DMS53 treated with DMSO at 0.1 percent for 48 hours (cell line): Measurements from ENCODE around the gene PCDH1.
"Not testable (repeated sequence)": the region's sequence is repeated elsewhere in the genome, so short reads cannot be mapped to it uniquely, and the experiment has no call there.

Source experiments
- DNase-seq: peaks from one replicate; lab custom pipeline; 2025; ENCODE audit not compliant: unreplicated experiment; lab: John Stamatoyannopoulos, UW

Gene PCDH1

DNA sequence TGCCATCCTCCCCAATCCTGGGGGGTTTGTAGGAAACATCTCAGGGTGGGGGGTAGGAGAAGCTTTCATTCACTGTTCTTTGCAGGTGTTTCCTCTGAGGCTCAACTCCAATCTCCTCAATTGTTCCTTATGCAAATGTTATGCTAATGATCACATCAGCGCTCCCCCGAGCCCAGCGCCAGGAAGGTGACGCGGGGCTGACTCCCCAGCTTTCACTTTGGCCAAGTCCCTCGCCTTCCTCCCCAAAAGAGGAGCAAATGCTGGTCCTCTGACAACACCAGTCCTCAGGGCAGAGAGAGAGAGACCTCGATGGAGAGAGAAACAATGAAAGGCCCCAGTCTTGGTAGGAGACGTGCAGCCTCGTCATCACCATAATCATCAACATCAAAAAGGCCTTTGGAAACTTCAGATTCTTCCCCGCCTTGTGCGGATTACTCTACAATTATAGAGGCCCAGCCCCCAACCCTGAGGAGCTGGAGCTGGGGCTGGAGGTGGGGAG is 39.1 kb downstream of the PCDH1 start:
- no peak for DNase-seq

DNA sequence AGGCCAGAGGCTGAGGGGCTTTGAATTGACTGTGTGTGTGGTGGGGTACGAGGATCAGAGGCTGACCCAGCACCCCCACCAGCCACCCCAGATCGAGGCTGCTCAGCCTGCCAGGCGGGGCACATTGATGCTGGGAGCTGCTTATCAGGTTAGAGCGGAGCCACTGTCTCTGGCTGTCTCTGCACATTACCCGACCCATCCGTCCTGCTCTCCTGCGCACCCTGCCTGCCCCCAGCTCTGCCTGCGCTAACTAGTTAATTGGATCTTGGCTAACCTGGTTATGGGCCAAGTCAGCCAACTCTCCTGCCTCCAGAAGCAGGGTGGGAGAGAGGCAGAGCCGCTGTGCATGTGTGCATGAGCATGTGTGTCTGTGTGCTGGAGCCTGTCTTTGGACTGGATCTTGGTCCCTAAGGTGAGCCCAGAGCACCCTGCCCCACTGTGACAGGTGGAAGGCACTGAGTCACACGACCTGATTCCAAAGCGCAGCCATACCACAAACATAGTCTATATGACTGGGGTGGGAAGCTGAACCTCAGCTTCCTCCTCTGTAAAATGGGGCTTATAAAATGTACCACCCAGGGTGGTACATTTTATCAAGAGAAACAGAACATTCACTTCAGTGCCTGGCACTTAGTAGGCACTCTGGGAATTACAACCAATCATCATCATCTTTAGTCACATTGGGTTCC is 39.7 kb downstream of the PCDH1 start:
- DNase-seq = no peak

DNA sequence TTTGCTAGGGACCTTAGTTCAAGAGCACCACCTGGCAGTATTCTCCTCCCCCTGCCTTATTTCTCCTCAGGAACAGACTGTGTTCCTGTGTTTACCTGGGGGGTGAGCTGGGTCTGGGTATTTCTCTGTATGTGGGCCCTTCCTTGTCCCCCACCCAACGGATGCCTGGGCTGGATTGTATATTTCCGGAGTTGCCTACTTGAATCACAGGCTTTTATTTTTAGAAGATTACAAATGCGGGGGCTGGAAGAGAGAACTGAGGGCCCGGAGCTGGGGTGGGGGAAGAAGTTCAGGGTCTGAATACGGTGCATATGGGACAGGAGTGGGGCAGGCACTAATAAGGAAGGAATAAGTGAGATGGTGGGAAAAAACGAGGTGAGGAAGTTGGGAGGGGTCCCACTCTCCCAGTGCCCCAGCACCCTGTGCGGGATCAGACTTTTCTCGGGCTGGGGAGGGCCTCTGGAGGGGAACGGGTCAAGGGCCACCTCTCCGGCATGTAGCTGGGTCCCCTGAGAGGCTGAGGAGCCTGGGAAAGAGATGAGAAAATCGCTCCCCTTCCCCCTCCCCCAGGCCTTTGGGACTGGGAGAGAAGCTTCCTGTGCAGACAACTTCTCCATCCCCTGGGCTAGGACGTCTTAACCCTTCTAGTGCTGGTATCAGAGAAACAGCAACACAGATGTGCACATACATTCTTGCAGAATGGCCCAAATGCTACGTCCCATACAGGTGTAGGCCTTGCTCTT is 42.1 kb downstream of the PCDH1 start:
- DNase-seq = no peak

DNA sequence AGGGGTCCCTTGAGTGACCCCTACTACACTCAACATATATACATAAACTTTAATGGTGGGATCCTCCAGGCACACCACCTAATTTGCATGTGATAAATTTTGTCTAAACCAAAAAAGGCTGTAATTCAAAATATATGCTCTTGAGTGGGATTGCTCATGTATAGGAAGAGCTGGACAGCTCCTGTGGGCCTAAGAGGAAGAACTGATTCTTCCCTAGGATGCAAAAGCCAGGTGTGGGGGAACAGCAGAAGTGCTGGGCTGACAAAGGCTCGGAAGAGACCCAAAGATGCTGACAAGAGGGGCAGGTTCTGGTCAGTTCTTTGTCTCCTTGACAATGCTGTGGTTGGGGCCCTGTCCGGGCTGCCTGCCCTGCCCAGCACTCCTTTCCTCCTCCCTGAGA is 43.9 kb downstream of the PCDH1 start:
- DNase-seq = no peak

GRCh38 chr5:141832131-141832530 is 46.1 kb downstream of the PCDH1 start:
- DNase-seq = no peak

DNA sequence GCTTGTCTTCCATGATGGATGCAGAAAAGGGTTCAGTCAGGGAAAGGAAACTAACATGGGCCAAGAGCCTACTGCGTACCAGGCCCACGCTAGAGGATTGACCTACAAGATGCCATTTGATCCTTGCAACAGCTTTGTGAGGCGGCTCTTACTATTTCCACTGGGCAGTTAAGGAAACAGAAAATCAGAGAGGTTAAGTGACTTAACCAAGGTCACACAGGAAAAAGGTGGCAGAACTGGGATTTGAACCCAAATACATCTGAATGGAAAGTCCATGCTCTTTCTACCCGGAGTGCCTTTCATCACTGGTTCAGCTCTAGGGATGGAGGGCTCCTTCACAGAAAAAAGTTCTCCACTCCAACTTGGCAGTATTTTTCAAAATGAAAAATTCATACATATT is 50.0 kb downstream of the PCDH1 start:
- DNase-seq = no peak

DNA sequence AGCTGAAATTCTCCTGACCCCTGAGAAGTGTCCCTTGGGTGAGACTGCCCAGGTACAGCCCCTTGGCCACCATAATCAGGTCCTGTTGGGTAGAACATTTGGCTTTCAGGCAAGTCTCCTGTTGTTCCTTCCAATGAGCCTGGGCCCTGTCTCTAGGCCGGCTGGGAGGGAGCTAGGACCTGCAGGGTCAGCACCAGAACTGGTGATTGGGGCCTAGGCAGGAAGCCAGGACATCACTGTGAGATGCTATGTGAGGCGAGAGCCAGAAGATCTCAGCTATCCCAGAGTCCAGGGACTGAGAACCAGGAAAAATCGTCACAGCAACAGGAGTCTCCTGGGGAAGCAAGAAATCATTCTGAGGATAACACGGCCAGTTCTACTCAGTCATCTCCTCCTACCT is 51.5 kb downstream of the PCDH1 start:
- DNase-seq = no peak

DNA sequence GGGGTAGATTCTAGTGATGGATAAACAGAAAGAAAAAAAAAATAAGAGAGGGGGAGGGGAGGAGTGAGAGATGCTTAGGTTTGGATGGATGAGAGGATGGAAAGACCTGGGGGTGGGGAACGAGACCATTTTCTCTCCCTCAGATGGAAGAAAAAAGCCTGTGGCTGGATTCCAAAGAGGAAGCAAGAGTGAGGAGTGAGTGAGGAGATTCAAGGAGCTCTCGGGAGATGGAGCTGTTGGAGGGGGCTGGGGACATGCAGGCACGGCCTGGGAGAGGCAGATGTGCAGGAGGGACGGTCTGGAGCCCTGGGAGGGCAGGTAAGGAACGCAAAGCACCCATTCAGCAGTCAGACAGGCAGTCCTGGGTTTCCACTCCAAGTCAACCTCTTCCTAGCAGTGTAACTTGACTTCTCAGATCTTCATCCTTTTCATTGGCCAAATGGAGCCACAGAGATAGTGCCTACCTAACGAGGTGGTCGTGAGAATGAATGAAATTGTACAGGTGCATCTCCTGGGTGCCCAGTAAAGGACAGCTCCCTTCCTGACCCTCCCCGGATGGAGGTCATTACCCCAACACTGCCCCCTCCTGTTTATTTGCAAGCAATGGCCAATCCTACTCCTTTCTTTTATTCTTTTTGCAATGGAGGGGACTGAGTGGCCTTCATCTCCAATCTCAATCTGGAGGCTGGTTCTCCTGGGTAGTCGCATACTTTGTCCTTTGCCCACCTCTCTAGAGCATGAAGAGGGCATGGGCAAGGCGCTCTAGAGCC is 52.2 kb downstream of the PCDH1 start:
- DNase-seq = no peak

GRCh38 chr5:141825241-141825671 is 53.0 kb downstream of the PCDH1 start:
- DNase-seq = no peak

- DNase-seq = no peak
Observed at GRCh38 chr5:141824717-141825116, 53.5 kb downstream of the PCDH1 start.

GRCh38 chr5:141823056-141823455 is 55.2 kb downstream of the PCDH1 start:
- DNase-seq = no peak

GRCh38 chr5:141822144-141822543 is 56.1 kb downstream of the PCDH1 start:
- no peak for DNase-seq

GRCh38 chr5:141821430-141821925 is 56.7 kb downstream of the PCDH1 start:
- peak; percentile 32 for DNase-seq

DNA sequence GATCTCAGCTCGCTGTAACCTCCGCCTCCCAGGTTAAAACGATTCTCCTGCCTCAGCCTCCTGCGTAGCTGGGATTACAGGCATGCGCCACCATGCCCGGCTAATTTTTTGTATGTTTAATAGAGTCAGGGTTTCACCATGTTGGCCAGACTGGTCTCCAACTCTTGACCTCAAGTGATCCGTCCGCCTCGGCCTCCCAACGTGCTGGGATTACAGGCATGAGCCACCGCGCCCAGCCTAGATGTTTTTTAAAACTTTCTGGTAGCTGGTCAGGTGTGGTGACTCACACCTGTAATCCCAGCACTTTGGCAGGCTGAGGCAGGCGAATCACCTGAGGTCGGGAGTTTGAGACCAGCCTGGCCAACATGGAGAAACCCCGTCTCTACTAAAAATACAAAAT is 57.5 kb downstream of the PCDH1 start:
- not testable (repeated sequence) for DNase-seq

GRCh38 chr5:141817631-141818030 is 60.6 kb downstream of the PCDH1 start:
- DNase-seq = no peak

DNA sequence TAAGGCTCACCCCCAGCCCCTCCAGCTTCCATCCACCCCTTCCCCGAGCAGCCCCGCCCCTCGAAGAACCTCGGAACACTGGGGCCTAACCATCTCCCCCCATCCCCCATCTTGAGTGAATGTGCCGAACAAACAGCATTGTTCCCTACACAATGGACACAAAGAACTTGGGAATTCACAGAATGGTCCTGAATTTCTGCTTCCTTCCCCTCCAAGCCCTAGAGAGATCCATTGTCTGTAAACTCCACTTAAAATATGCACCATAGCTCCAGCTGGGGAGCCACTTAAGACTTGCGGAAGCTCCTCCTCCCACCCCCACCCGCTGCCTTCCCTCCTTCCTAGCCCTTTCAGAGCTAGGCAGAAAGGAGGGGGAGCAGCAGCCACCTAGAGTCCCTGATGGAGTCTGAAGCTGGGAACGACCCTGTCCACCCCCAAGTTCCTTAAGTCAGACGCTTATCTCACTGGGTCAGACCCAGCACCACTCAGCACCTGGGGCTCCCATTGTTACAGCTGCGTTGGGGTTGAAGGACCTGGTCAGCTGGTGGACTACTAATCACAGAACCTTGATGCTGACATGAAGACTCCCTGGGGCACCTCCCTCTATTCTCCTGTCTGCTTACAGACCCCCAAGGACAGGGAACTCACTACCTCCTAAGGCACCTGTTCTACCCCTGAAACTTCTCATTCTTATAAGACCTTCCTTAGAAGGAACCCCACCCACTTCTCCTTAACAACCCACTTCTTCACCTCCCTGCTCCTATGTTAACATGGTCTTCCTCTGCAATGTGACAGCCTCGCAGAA is 61.4 kb downstream of the PCDH1 start:
- DNase-seq = no peak

DNA sequence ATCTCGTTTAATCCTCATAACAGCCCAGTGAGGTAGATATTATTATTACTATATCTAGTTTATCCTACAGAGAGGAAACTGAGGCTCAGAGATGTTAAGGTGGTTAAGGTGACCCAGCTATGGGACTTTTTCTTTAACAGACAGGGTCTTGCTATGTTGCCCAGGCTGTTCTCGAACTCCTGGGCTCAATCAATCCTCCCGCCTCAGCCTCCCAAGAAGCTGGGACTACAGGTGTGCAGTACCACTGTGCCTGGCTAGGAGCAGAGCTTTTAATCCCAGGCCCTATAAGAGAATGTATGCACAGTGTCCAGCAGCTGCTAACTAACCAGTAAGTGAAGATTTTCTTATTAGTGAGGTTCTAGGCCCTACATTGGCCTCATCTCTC is 62.4 kb downstream of the PCDH1 start:
- DNase-seq = no peak

DNA sequence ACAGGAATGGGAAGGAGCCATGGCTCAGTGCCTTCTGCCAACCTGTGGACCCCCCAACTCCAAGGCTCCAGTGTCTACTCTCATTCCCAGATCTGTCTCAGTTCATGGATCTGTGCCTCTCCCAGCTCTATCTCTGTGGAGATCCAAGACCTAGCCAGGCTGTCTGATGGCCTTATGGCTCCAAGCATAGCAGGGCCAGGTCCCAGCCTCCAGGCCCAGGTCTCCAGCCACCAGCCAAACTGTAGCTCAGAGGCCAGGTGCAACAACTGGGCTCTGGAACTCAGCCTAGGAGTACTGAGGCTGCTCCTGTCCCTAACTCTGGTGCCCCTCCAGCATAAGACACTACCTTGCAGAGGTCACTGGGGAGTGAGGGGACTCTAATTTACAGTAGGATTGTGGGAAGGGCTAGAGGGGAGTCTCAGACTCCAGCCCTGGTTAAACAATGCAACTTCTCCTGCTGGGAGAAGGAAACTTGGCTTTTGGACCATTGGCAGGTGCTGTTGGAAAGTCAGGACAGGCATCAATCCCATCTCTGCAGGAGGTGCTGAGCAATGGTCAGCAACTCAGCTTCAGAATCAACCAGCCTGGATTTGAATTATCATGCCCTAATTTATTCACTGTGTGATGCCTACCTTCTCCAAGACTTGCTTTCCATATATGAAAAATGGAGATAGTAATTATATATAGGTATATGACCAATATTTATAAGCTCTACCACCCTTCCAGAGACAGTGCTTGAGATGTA is 63.0 kb downstream of the PCDH1 start:
- DNase-seq = no peak

DNA sequence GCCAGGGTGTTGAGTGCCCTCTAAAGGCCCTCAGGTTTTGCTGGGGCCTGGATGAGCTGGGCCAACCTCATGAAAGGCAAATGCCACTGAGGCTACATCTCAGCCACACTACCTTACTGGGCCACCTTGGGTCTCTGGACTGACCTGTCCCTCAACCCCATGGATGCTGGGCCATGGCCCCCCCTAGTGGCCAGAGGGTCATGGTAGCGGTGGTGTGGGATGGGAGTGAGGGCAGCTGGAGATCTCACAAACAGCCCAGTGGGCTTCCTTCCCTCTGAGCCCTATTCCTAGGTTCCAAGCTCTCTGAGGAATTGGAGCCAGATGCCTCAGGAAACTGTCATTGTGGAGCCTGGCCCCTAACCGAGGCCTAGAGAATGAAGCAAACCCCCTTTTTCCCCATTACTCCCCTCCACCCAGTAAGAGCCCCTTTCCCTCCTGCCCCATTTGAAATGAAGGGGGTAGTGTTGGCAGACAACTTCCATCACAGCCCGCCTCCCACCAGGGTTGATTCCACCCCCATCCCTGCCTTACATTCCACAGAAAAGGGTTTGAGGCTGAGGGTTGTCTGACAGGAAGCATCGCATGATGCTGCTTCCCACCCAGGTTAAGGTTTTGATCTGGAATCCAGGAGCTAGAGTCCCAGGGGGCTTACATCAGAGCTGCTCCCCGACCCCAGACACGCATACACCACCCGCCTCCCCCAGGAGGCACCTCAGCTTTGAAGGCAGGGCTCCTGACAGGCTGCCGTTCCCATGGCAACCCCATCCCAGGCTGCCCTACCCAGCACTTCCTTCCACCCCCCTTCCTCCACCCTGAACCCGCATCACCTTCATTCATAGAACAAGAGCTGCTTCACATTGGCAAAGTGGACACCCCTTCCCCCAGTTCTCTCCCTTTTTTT is 63.9 kb downstream of the PCDH1 start:
- DNase-seq = peak; percentile 45
